Thoracic aorta (tissue), 2 donors: ENCODE results near the gene SH3TC1. TPM values are rescaled to one million over a fixed set of nuclear protein-coding genes. Genes with fewer than 3 reads are reported as not detected.

Experiments
- ATAC-seq: fragments of 150-250 bp; one replicate; pipeline ENCODE4 v1.8.0; 2017; ENCODE audit warnings: low read depth; ENCODE audit not compliant: insufficient number of reproducible peaks, low FRiP score
- DNase-seq: peaks from one replicate; pipeline ENCODE4 v3.0.0-alpha.2; 2020; ENCODE audit warnings: low spot score
- H3K27ac ChIP-seq, 2 donors: fragments of 200-600 bp; sonication (generic); 1 replicate in 1 of 2; 2 replicates in 1 of 2; pipeline ENCODE4 v1.5.1; 2016; ENCODE audit warnings: mild to moderate bottlenecking in 2 of 2, moderate library complexity in 2 of 2
- H3K27me3 ChIP-seq: fragments of 200-600 bp; sonication (generic); replicated peaks from 2 replicates; pipeline ENCODE4 v1.6.0; 2016; ENCODE audit warnings: mild to moderate bottlenecking; ENCODE audit not compliant: insufficient read depth
- H3K36me3 ChIP-seq: fragments of 200-600 bp; sonication (generic); one replicate; pipeline ENCODE4 v1.5.1; 2016
- H3K4me1 ChIP-seq, 2 donors: fragments of 200-600 bp; sonication (generic); 1 replicate in 1 of 2; 2 replicates in 1 of 2; pipeline versions ENCODE4 v1.5.1 to v1.6.0; 2016; ENCODE audit warnings: low read depth in 2 of 2, mild to moderate bottlenecking in 1 of 2; ENCODE audit not compliant: control insufficient read depth in 1 of 2
- H3K4me3 ChIP-seq: fragments of 200-600 bp; sonication (generic); 2 replicates; pipeline ENCODE4 v1.5.1; 2016; ENCODE audit warnings: mild to moderate bottlenecking
- H3K9me3 ChIP-seq: fragments of 200-600 bp; sonication (generic); 2 replicates; pipeline ENCODE4 v1.5.1; 2016
- CTCF ChIP-seq: fragments of 200-600 bp; sonication (generic); IDR thresholded peaks from one replicate; pipeline ENCODE4 v1.5.1; 2019; ENCODE audit warnings: antibody characterized with exemption
- total RNA-seq, 2 donors: library from RNA; depleted of rRNA; stranded (reverse); fragments of >200 nt; gene quantifications; one replicate each; pipeline versions ENCODE4 v1.1.0 to v1.2.3, GENCODE V29; 2016

Gene SH3TC1
- total RNA-seq, 2 donors from 2014 or later: 63.2 to 68.6 TPM

- no peak for ATAC-seq
- Histone ChIP-seq H3K27me3 (no peaks in the 10 kb centered on the region), H3K36me3 (no peaks in the 10 kb centered on the region), H3K4me1 (peaks cover 6 to 14% of the 10 kb centered on the region in 2 donors), H3K4me3 (no peak overlapping the region), H3K9me3 (peaks cover 4% of the 10 kb centered on the region), H3K27ac (no peak overlapping the region)
- no peak for TF ChIP-seq CTCF
- no peak for DNase-seq
These were observed 35.5 kb upstream of the SH3TC1 start for GRCh38 chr4:8163436-8164193.

- DNase-seq (no peak), ATAC-seq (no peak)
- Histone ChIP-seq H3K4me3 (no peak overlapping the region), H3K27ac (no peak overlapping the region), H3K27me3 (no peaks in the 10 kb centered on the region), H3K4me1 (peaks cover 6 to 13% of the 10 kb centered on the region in 2 donors), H3K36me3 (no peaks in the 10 kb centered on the region), H3K9me3 (peaks cover 4% of the 10 kb centered on the region)
- TF ChIP-seq CTCF: no peak
These were observed 34.9 kb upstream of the SH3TC1 start for GRCh38 chr4:8164194-8164565.

- H3K27ac ChIP-seq: no peak overlapping the region
- no peak for DNase-seq
- H3K4me1 ChIP-seq: peaks cover 2 to 8% of the 10 kb centered on the region in 2 donors
- H3K9me3 ChIP-seq: peaks cover 4% of the 10 kb centered on the region
- no peak for ATAC-seq
- no peaks in the 10 kb centered on the region for H3K27me3 ChIP-seq
- TF ChIP-seq CTCF: no peak
- H3K4me3 ChIP-seq: no peak overlapping the region
- no peaks in the 10 kb centered on the region for H3K36me3 ChIP-seq
These were observed 34.4 kb upstream of the SH3TC1 start for GRCh38 chr4:8164687-8165086.

- no peak for ATAC-seq
- TF ChIP-seq CTCF: no peak
- no peaks in the 10 kb centered on the region for H3K36me3 ChIP-seq
These were observed 33.7 kb upstream of the SH3TC1 start for GRCh38 chr4:8165374-8165896.

GRCh38 chr4:8167291-8167690 lies 31.8 kb upstream of the SH3TC1 start:
- Histone ChIP-seq H3K27me3 (no peaks in the 10 kb centered on the region), H3K9me3 (peaks cover 4% of the 10 kb centered on the region), H3K27ac (no peak overlapping the region), H3K36me3 (no peaks in the 10 kb centered on the region), H3K4me1 (no peaks in the 10 kb centered on the region), H3K4me3 (no peak overlapping the region)
- ATAC-seq (no peak), DNase-seq (no peak)
- TF ChIP-seq CTCF: no peak

More at GRCh38 chr4:8165374-8165896, 33.7 kb upstream of the SH3TC1 start:
- H3K4me1 ChIP-seq: peaks cover 0 to under 1% of the 10 kb centered on the region in 2 donors
- no peaks in the 10 kb centered on the region for H3K27me3 ChIP-seq
- H3K4me3 ChIP-seq: no peak overlapping the region
- H3K27ac ChIP-seq: no peak overlapping the region
- DNase-seq: no peak
- peaks cover 4% of the 10 kb centered on the region for H3K9me3 ChIP-seq
